ENCODE data around the gene CYP27A1. TPM values are rescaled to one million over a fixed set of nuclear protein-coding genes. Genes with fewer than 3 reads are reported as not detected.

CYP27A1 gene
- polyA plus RNA-seq, 1 donor from 2014 or later = 0.83 TPM

GRCh38 chr2:218786133-218786532 is 4.2 kb downstream of the CYP27A1 start:
- Mint-ChIP-seq H3K9me3 (peaks cover 0 to 4% (median 0%) of the 10 kb centered on the region in 3 donors), H3K27ac (no peak overlapping the region), H3K36me3 (peaks cover 10% of the 10 kb centered on the region), H3K27me3 (peaks cover 31% of the 10 kb centered on the region), H3K4me1 (peaks cover 0 to 2% (median 0%) of the 10 kb centered on the region in 3 donors), H3K4me3 (no peak overlapping the region)

GRCh38 chr2:218788529-218789255 is 6.7 kb downstream of the CYP27A1 start:
- Mint-ChIP-seq H3K4me3 (no peak overlapping the region), H3K27me3 (peaks cover 25% of the 10 kb centered on the region), H3K36me3 (peaks cover 10% of the 10 kb centered on the region), H3K9me3 (peaks cover 0 to 4% (median 0%) of the 10 kb centered on the region in 3 donors), H3K27ac (no peak overlapping the region), H3K4me1 (no peaks in the 10 kb centered on the region)

GRCh38 chr2:218792433-218792832 is 10.5 kb downstream of the CYP27A1 start:
- Mint-ChIP-seq H3K4me3 (no peak overlapping the region), H3K9me3 (peaks cover 0 to 4% (median 0%) of the 10 kb centered on the region in 3 donors), H3K27me3 (peaks cover 27% of the 10 kb centered on the region), H3K36me3 (peaks cover 10% of the 10 kb centered on the region), H3K4me1 (no peaks in the 10 kb centered on the region), H3K27ac (no peak overlapping the region)

- Mint-ChIP-seq H3K27ac (no peak overlapping the region), H3K27me3 (peaks cover 25% of the 10 kb centered on the region), H3K4me1 (no peaks in the 10 kb centered on the region), H3K4me3 (no peak overlapping the region), H3K36me3 (no peaks in the 10 kb centered on the region), H3K9me3 (no peaks in the 10 kb centered on the region)
Observed at GRCh38 chr2:218796691-218797090, 14.7 kb downstream of the CYP27A1 start.

GRCh38 chr2:218798767-218799504 is 17.0 kb downstream of the CYP27A1 start:
- no peaks in the 10 kb centered on the region for H3K4me1 Mint-ChIP-seq
- peaks cover 29% of the 10 kb centered on the region for H3K27me3 Mint-ChIP-seq
- H3K36me3 Mint-ChIP-seq = no peaks in the 10 kb centered on the region
- H3K4me3 Mint-ChIP-seq = no peak overlapping the region
- H3K9me3 Mint-ChIP-seq = peaks cover 0 to 2% (median 0%) of the 10 kb centered on the region in 3 donors
- no peak overlapping the region for H3K27ac Mint-ChIP-seq

GRCh38 chr2:218799990-218800389 is 18.0 kb downstream of the CYP27A1 start:
- no peaks in the 10 kb centered on the region for H3K4me1 Mint-ChIP-seq
- H3K9me3 Mint-ChIP-seq = peaks cover 1 to 6% (median 4%) of the 10 kb centered on the region in 3 donors
- peaks cover 29% of the 10 kb centered on the region for H3K27me3 Mint-ChIP-seq
- no peak overlapping the region for H3K27ac Mint-ChIP-seq
- no peak overlapping the region for H3K4me3 Mint-ChIP-seq
- no peaks in the 10 kb centered on the region for H3K36me3 Mint-ChIP-seq

GRCh38 chr2:218802386-218802994 is 20.5 kb downstream of the CYP27A1 start:
- Mint-ChIP-seq H3K27me3 (peaks cover 29% of the 10 kb centered on the region), H3K4me3 (no peak overlapping the region), H3K27ac (no peak overlapping the region)

GRCh38 chr2:218804817-218805216 is 22.9 kb downstream of the CYP27A1 start:
- no peak overlapping the region for H3K27ac Mint-ChIP-seq
- peak overlapping the region in 1 of 4 donors; percentile 25 for H3K4me3 Mint-ChIP-seq
- no peaks in the 10 kb centered on the region for H3K36me3 Mint-ChIP-seq
- no peaks in the 10 kb centered on the region for H3K4me1 Mint-ChIP-seq
- H3K9me3 Mint-ChIP-seq = peaks cover 3 to 12% (median 8%) of the 10 kb centered on the region in 3 donors
- peaks cover 30% of the 10 kb centered on the region for H3K27me3 Mint-ChIP-seq

More at GRCh38 chr2:218802386-218802994, 20.5 kb downstream of the CYP27A1 start:
- peaks cover 3 to 12% (median 8%) of the 10 kb centered on the region in 3 donors for H3K9me3 Mint-ChIP-seq
- no peaks in the 10 kb centered on the region for H3K36me3 Mint-ChIP-seq
- H3K4me1 Mint-ChIP-seq = no peaks in the 10 kb centered on the region

GRCh38 chr2:218805627-218806026 is 23.7 kb downstream of the CYP27A1 start:
- H3K27me3 Mint-ChIP-seq = peaks cover 27% of the 10 kb centered on the region
- no peaks in the 10 kb centered on the region for H3K36me3 Mint-ChIP-seq
- no peaks in the 10 kb centered on the region for H3K4me1 Mint-ChIP-seq
- no peak overlapping the region for H3K4me3 Mint-ChIP-seq
- H3K27ac Mint-ChIP-seq = no peak overlapping the region
- H3K9me3 Mint-ChIP-seq = peaks cover 3 to 12% (median 8%) of the 10 kb centered on the region in 3 donors

- Mint-ChIP-seq H3K27me3 (peaks cover 25% of the 10 kb centered on the region), H3K4me1 (no peaks in the 10 kb centered on the region), H3K36me3 (no peaks in the 10 kb centered on the region), H3K4me3 (no peak overlapping the region), H3K9me3 (peaks cover 3 to 12% (median 8%) of the 10 kb centered on the region in 3 donors), H3K27ac (no peak overlapping the region)
Observed at GRCh38 chr2:218806346-218806978, 24.5 kb downstream of the CYP27A1 start.

- Mint-ChIP-seq H3K27ac (no peak overlapping the region), H3K27me3 (peaks cover 25% of the 10 kb centered on the region), H3K36me3 (no peaks in the 10 kb centered on the region), H3K9me3 (peaks cover 3 to 12% (median 8%) of the 10 kb centered on the region in 3 donors), H3K4me3 (no peak overlapping the region), H3K4me1 (no peaks in the 10 kb centered on the region)
Observed at GRCh38 chr2:218807626-218808025, 25.7 kb downstream of the CYP27A1 start.

GRCh38 chr2:218809515-218809914 is 27.6 kb downstream of the CYP27A1 start:
- H3K36me3 Mint-ChIP-seq = no peaks in the 10 kb centered on the region
- no peak overlapping the region for H3K4me3 Mint-ChIP-seq
- no peaks in the 10 kb centered on the region for H3K4me1 Mint-ChIP-seq
- H3K9me3 Mint-ChIP-seq = peaks cover 3 to 10% (median 8%) of the 10 kb centered on the region in 3 donors
- H3K27me3 Mint-ChIP-seq = peaks cover 22% of the 10 kb centered on the region
- no peak overlapping the region for H3K27ac Mint-ChIP-seq

GRCh38 chr2:218810256-218810655 is 28.3 kb downstream of the CYP27A1 start:
- Mint-ChIP-seq H3K27ac (no peak overlapping the region), H3K4me1 (no peaks in the 10 kb centered on the region), H3K27me3 (peaks cover 15% of the 10 kb centered on the region), H3K9me3 (peaks cover 0 to 4% (median 1%) of the 10 kb centered on the region in 3 donors), H3K36me3 (no peaks in the 10 kb centered on the region), H3K4me3 (no peak overlapping the region)

GRCh38 chr2:218811382-218811781 is 29.4 kb downstream of the CYP27A1 start:
- H3K4me1 Mint-ChIP-seq = no peaks in the 10 kb centered on the region
- H3K27ac Mint-ChIP-seq = no peak overlapping the region
- peaks cover 15% of the 10 kb centered on the region for H3K27me3 Mint-ChIP-seq
- no peak overlapping the region for H3K4me3 Mint-ChIP-seq
- no peaks in the 10 kb centered on the region for H3K36me3 Mint-ChIP-seq
- no peaks in the 10 kb centered on the region for H3K9me3 Mint-ChIP-seq
